B cell (primary cell): Measurements from ENCODE around the gene RASGRF2. TPM values are rescaled to one million over a fixed set of nuclear protein-coding genes. Genes with fewer than 3 reads are reported as not detected.

Source experiments
- ATAC-seq: fragments of 200-7000 bp; cut with Tn5 transposase; one replicate; pipeline ENCODE4 v1.10.0; 2021; ENCODE audit warnings: low read depth, mild to moderate bottlenecking, moderate number of reproducible peaks, moderate library complexity
- CTCF ChIA-PET: fragments of 350-600 bp; sonication (Branson Sonifier 250); formaldehyde crosslinking; loops from one replicate; lab custom pipeline; 2021; ENCODE audit warnings: antibody characterized with exemption, inconsistent platforms; lab: Charles Lee
- POLR2A ChIA-PET: fragments of 350-600 bp; sonication (Branson Sonifier 250); formaldehyde crosslinking; loops from one replicate; lab custom pipeline; 2021; ENCODE audit warnings: antibody characterized with exemption; lab: Charles Lee
- DNase-seq: peaks from one replicate; pipeline ENCODE4 v3.0.0; 2013
- H2AFZ ChIP-seq: 2 replicates; pipeline ENCODE4 v1.6.1; 2012; ENCODE audit warnings: mild to moderate bottlenecking, low read depth, low read length; ENCODE audit not compliant: insufficient read depth, poor library complexity, severe bottlenecking
- H3K27ac ChIP-seq, 2 donors: 1 replicate in 1 of 2; 2 replicates in 1 of 2; pipeline ENCODE4 v1.5.1; 2012 to 2013; ENCODE audit warnings: low read length in 2 of 2, mild to moderate bottlenecking in 2 of 2, moderate library complexity in 1 of 2
- H3K27me3 ChIP-seq, 4 experiments: fragments of 200-600 bp in 1 of 4; sonication (generic) in 1 of 4; replicated peaks in 1 of 4; 1 replicate in 2 of 4; 2 replicates in 2 of 4; pipeline versions ENCODE4 v1.6.1 to v1.7.0; 2013 to 2016; ENCODE audit warnings: low read length in 3 of 4, mild to moderate bottlenecking in 2 of 4, mixed read lengths in 1 of 4, moderate library complexity in 1 of 4; ENCODE audit not compliant: insufficient read depth in 4 of 4, control insufficient read depth in 3 of 4; ENCODE audit errors: control extremely low read depth in 1 of 4
- H3K36me3 ChIP-seq, 2 experiments: replicated peaks in 1 of 2; 1 replicate in 1 of 2; 2 replicates in 1 of 2; pipeline versions ENCODE4 v1.6.1 to v1.7.1; 2013; ENCODE audit warnings: low read length in 1 of 2; ENCODE audit not compliant: insufficient read depth in 2 of 2, control insufficient read depth in 1 of 2; ENCODE audit errors: control extremely low read depth in 1 of 2, extremely low read depth in 1 of 2
- H3K4me1 ChIP-seq, 2 donors: fragments of 200-600 bp in 1 of 2; sonication (generic) in 1 of 2; 1 replicate in 1 of 2; 2 replicates in 1 of 2; pipeline versions ENCODE4 v1.5.1 to v1.6.1; 2013 to 2017; ENCODE audit warnings: low read length in 2 of 2; ENCODE audit not compliant: control insufficient read depth in 2 of 2, insufficient read depth in 2 of 2
- H3K4me2 ChIP-seq: replicated peaks from 2 replicates; pipeline ENCODE3; 2012; ENCODE audit warnings: mild to moderate bottlenecking, low read depth, low read length; ENCODE audit not compliant: poor library complexity, severe bottlenecking
- H3K4me3 ChIP-seq, 5 experiments: fragments of 200-600 bp in 1 of 5; sonication (generic) in 1 of 5; 1 replicate in 3 of 5; 2 replicates in 2 of 5; pipeline versions ENCODE4 v1.5.1 to v1.7.0; 2011 to 2016; ENCODE audit warnings: low read length in 4 of 5, mild to moderate bottlenecking in 4 of 5, low read depth in 2 of 5, control low read depth in 1 of 5, moderate library complexity in 1 of 5; ENCODE audit not compliant: insufficient read depth in 1 of 5; ENCODE audit errors: control extremely low read depth in 1 of 5, extremely low read depth in 1 of 5
- H3K79me2 ChIP-seq: fragments of 200-600 bp; sonication (generic); one replicate; pipeline ENCODE4 v1.6.0; 2016; ENCODE audit warnings: low read length; ENCODE audit not compliant: control insufficient read depth, insufficient read depth
- H3K9ac ChIP-seq: fragments of 200-600 bp; sonication (generic); 2 replicates; pipeline ENCODE4 v1.6.1; 2017; ENCODE audit warnings: mild to moderate bottlenecking, low read length, moderate library complexity
- H3K9me3 ChIP-seq, 3 donors: one replicate each; pipeline versions ENCODE4 v1.6.1 to v1.7.1; 2013; ENCODE audit warnings: low read length in 2 of 3; ENCODE audit not compliant: control insufficient read depth in 2 of 3, insufficient read depth in 1 of 3; ENCODE audit errors: control extremely low read depth in 1 of 3
- H4K20me1 ChIP-seq: 2 replicates; pipeline ENCODE4 v1.6.0; 2012; ENCODE audit warnings: mild to moderate bottlenecking, low read length; ENCODE audit not compliant: insufficient read depth, control insufficient read depth, poor library complexity, severe bottlenecking
- H3K27ac Mint-ChIP-seq: one replicate; pipeline ENCODE4 v1.8.0; 2021; ENCODE audit warnings: mixed read lengths
- H3K27me3 Mint-ChIP-seq: one replicate; pipeline ENCODE4 v1.8.0; 2021; ENCODE audit warnings: mixed read lengths
- H3K4me1 Mint-ChIP-seq: one replicate; pipeline ENCODE4 v1.8.0; 2021; ENCODE audit warnings: mixed read lengths
- H3K4me3 Mint-ChIP-seq: one replicate; pipeline ENCODE4 v1.8.0; 2021; ENCODE audit warnings: mixed read lengths
- H3K9me3 Mint-ChIP-seq: one replicate; pipeline ENCODE4 v1.8.0; 2022; ENCODE audit warnings: mixed read lengths; ENCODE audit not compliant: insufficient read depth
- CTCF ChIP-seq: fragments of 200-600 bp; IDR thresholded peaks from one replicate; pipeline ENCODE4 v1.8.0; 2022; ENCODE audit warnings: antibody characterized with exemption, mild to moderate bottlenecking
- EZH2 ChIP-seq: IDR thresholded peaks from 2 replicates; pipeline ENCODE4 v1.6.1; 2012; ENCODE audit warnings: borderline replicate concordance, low read depth, mild to moderate bottlenecking, moderate library complexity, low read length; ENCODE audit not compliant: insufficient read depth, poor library complexity, severe bottlenecking
- WGBS: methylation state at CpG from one replicate; pipeline ENCODE4 v1.1.5; 2013; ENCODE audit warnings: missing lambda C conversion rate; ENCODE audit not compliant: insufficient coverage; 5-methylcytosine and 5-hydroxymethylcytosine counted together
- intact Hi-C: fragments of 100-400 bp; cut with micrococcal nuclease; formaldehyde crosslinking; loops from one replicate; pipeline ENCODE4 v1.10.0; 2022
- polyA plus RNA-seq: library from polyadenylated mRNA; depleted of rRNA; stranded (reverse); fragments of >200 nt; gene quantifications from 2 replicates; pipeline ENCODE4 v1.2.3, GENCODE V29; 2012
- total RNA-seq, 2 donors: library from RNA; stranded (reverse); fragments of 120-200 nt in 1 of 2; gene quantifications; 1 replicate in 1 of 2; 2 replicates in 1 of 2; pipeline versions ENCODE4 v1.2.3 to v1.2.4, GENCODE V29; 2013 to 2022

The RASGRF2 gene
- total and polyA plus RNA-seq, 2 donors (not counting 1 experiment from before 2014, with no cell fraction given), result 0.04 to 0.37 TPM

GRCh38 chr5:81145329-81145935 is 185.3 kb downstream of the RASGRF2 start:
- no peak overlapping the region for H2AFZ ChIP-seq
- Mint-ChIP-seq H3K27me3 (peaks cover 42% of the 10 kb centered on the region), H3K4me1 (no peaks in the 10 kb centered on the region), H3K9me3 (no peaks in the 10 kb centered on the region), H3K27ac (no peak overlapping the region), H3K4me3 (no peak overlapping the region)
- H4K20me1 ChIP-seq, result no peaks in the 10 kb centered on the region
- no peak overlapping the region for H3K9ac ChIP-seq
- ATAC-seq, result no peak
- no peak overlapping the region for H3K4me3 ChIP-seq
- no peak for TF ChIP-seq CTCF
- TF ChIP-seq EZH2, result no peak
- H3K27me3 ChIP-seq, result no peaks in the 10 kb centered on the region
- intact Hi-C loops, result no loop called here
- no peaks in the 10 kb centered on the region for H3K36me3 ChIP-seq
- H3K27ac ChIP-seq, result no peak overlapping the region
- H3K9me3 ChIP-seq, result no peaks in the 10 kb centered on the region
- ChIA-PET CTCF (no interaction called here), POLR2A (no interaction called here)
- 90% methylated on average over 5 of the region's 8 CpGs for WGBS
- no peaks in the 10 kb centered on the region for H3K79me2 ChIP-seq
- H3K4me1 ChIP-seq, result no peaks in the 10 kb centered on the region
- no peak for DNase-seq
- H3K4me2 ChIP-seq, result no peak overlapping the region

GRCh38 chr5:81146031-81146430 is 185.9 kb downstream of the RASGRF2 start:
- Mint-ChIP-seq H3K27me3 (peaks cover 39% of the 10 kb centered on the region), H3K27ac (no peak overlapping the region), H3K9me3 (no peaks in the 10 kb centered on the region), H3K4me3 (no peak overlapping the region), H3K4me1 (no peaks in the 10 kb centered on the region)
- H4K20me1 ChIP-seq, result no peaks in the 10 kb centered on the region
- H3K79me2 ChIP-seq, result no peaks in the 10 kb centered on the region
- no peak overlapping the region for H3K4me3 ChIP-seq
- H3K4me2 ChIP-seq, result no peak overlapping the region
- H3K36me3 ChIP-seq, result no peaks in the 10 kb centered on the region
- H3K27me3 ChIP-seq, result no peaks in the 10 kb centered on the region
- DNase-seq (no peak), ATAC-seq (no peak)
- H3K9ac ChIP-seq, result no peak overlapping the region
- no CpG with 5 or more reads among the region's 1 CpG for WGBS
- no peak overlapping the region for H2AFZ ChIP-seq
- H3K4me1 ChIP-seq, result no peaks in the 10 kb centered on the region
- ChIA-PET POLR2A (no interaction called here), CTCF (no interaction called here)
- H3K27ac ChIP-seq, result no peak overlapping the region
- no peak for TF ChIP-seq CTCF
- no peaks in the 10 kb centered on the region for H3K9me3 ChIP-seq
- intact Hi-C loops, result no loop called here
